ENCODE results near the gene TRPM7. TPM values are rescaled to one million over a fixed set of nuclear protein-coding genes. Genes with fewer than 3 reads are reported as not detected.

The TRPM7 gene
- total RNA-seq, 1 donor from 2014 or later, result 64.4 TPM

Small RNAs within 50 kb of the gene (small RNA-seq; reads per million reads assigned to genes)
- not detected for gene RN7SL354P

Other genes starting within 250 kb of the TRPM7 start
- gene USP50, start 140.1 kb downstream of the TRPM7 start, total RNA-seq, result 2.9 TPM
- gene SPPL2A, start 78.9 kb upstream of the TRPM7 start, total RNA-seq, result 31.0 TPM
- 12.6 TPM for gene AP4E1, start 221.9 kb upstream of the TRPM7 start, total RNA-seq

All from frontal cortex (tissue), 1 donor.